PC-3 (cell line): ENCODE measurements around the gene CD2AP.

Source experiments
- CTCF ChIP-seq: fragments of 300-600 bp; sonication (generic); conservative IDR thresholded peaks from 2 replicates; pipeline ENCODE4 v1.5.1; 2017; ENCODE audit warnings: antibody characterized with exemption, low read depth, mild to moderate bottlenecking, low read length
- EZH2 ChIP-seq: fragments of 300-600 bp; sonication (generic); IDR thresholded peaks from one replicate; pipeline ENCODE4 v1.6.1; 2017; ENCODE audit warnings: antibody characterized with exemption, mild to moderate bottlenecking, low read length; ENCODE audit not compliant: unreplicated experiment

DNA sequence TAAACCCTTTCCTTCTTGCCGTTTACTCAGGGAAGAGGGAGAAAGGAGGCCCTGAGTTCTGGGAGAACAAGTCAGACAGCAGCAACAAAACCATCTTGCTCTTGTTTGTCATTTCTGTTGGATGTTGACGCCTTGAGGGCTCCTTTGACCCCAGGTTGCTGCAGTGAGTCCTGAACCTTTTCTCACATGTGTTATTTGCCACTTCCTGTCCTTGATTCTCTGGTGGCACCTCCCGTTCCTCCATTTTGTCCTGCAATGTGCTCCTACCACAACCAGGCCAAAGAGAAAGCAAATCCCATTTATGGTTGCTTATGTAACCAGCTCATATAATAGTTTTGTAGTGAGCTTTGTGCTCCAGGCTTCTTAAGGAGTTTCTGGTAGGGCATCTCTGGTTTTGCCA, 154.2 kb downstream of the CD2AP start:
- TF ChIP-seq CTCF (no peak), EZH2 (no peak)
